Adrenal gland (tissue), 12 donors: ENCODE measurements around the gene PCNT. TPM values are rescaled to one million over a fixed set of nuclear protein-coding genes. Genes with fewer than 3 reads are reported as not detected.

Experiments
- DNase-seq, 7 donors: peaks; one replicate each; pipeline ENCODE4 v3.0.0-alpha.2; 2019 to 2020
- H3K27ac ChIP-seq, 5 donors: fragments of 200-600 bp; sonication (generic) in 4 of 5; 1 replicate in 3 of 5; 2 replicates in 2 of 5; pipeline versions ENCODE4 v1.5.1 to v1.8.0; 2016 to 2020; ENCODE audit warnings: mild to moderate bottlenecking in 1 of 5
- H3K27me3 ChIP-seq: fragments of 200-600 bp; 2 replicates; pipeline ENCODE4 v1.8.0; 2021
- H3K36me3 ChIP-seq, 2 donors: fragments of 200-600 bp; replicated peaks in 1 of 2; 1 replicate in 1 of 2; 2 replicates in 1 of 2; pipeline versions ENCODE4 v1.5.1 to v1.8.0; 2018 to 2022
- H3K4me1 ChIP-seq, 2 donors: fragments of 200-600 bp; replicated peaks in 1 of 2; 1 replicate in 1 of 2; 2 replicates in 1 of 2; pipeline versions ENCODE4 v1.5.1 to v1.8.0; 2018 to 2021
- H3K4me3 ChIP-seq, 4 donors: fragments of 200-600 bp; sonication (generic) in 3 of 4; one replicate each; pipeline ENCODE4 v1.5.1; 2016 to 2018
- H3K9me3 ChIP-seq, 3 donors: fragments of 200-600 bp; sonication (generic) in 1 of 3; replicated peaks in 1 of 3; 1 replicate in 2 of 3; 2 replicates in 1 of 3; pipeline versions ENCODE4 v1.5.1 to v1.8.0; 2016 to 2021
- POLR2A ChIP-seq, 2 donors: fragments of 450-650 bp; IDR thresholded peaks; one replicate each; pipeline ENCODE4 v1.6.1; 2017; ENCODE audit warnings: antibody characterized with exemption in 2 of 2, mild to moderate bottlenecking in 2 of 2, moderate library complexity in 1 of 2
- WGBS, 4 donors: extraction: QIAGEN DNeasy Blood & Tissue Kit in 2 of 4; methylation state at CpG; one replicate each; pipeline versions ENCODE4 v1.1.5 to v1.1.7; 2013 to 2017; 5-methylcytosine and 5-hydroxymethylcytosine counted together
- intact Hi-C, 2 donors: fragments of 100-400 bp; cut with DNase I; formaldehyde crosslinking; loops; one replicate each; pipeline versions ENCODE4 v1.14.1 to v1.15.0; 2022 to 2023
- polyA plus RNA-seq, 3 donors: library from polyadenylated mRNA; stranded (reverse); fragments of 200-250 nt in 2 of 3; fragments of 350-450 nt in 1 of 3; fragmentation: Illumina TruSeq in 1 of 3; extraction: RNeasy Lipid Tissue Mini Kit (QIAGEN cat#74804) in 1 of 3; gene quantifications; one replicate each; pipeline ENCODE4 v1.2.3, GENCODE V29; 2013 to 2014
- total RNA-seq, 9 donors: library from RNA; depleted of rRNA in 4 of 9; stranded (reverse); fragments of >200 nt in 4 of 9; fragments of 120-200 nt in 1 of 9; fragmentation: NEBNext Ultra II Directional in 1 of 9; extraction: Animal tissue kit (Norgen Biotek cat#: 25700) in 1 of 9; gene quantifications; one replicate each; pipeline versions ENCODE4 v1.1.0 to v1.2.4, GENCODE V29; 2013 to 2023
- TF ChIP-seq, protein P1 (sequence below), 6 experiments: fragments of 450-650 bp in 4 of 6; fragments of 200-600 bp in 2 of 6; sonication (generic) in 1 of 6; IDR thresholded peaks; 1 replicate in 5 of 6; 2 replicates in 1 of 6; pipeline versions ENCODE4 v1.5.1 to v1.8.0; 2016 to 2021; ENCODE audit warnings: antibody characterized with exemption in 6 of 6, mild to moderate bottlenecking in 2 of 6, moderate library complexity in 1 of 6
- donor health status: healthy with polysubstance abuse.
- donor health status: Bipolar disorder and iron deficiency.
- donor health status: DM: yes; HTN: yes; CAD: no.
- donor health status: DM: no; HTN: no; CAD: no.
- donor health status: DM: no; HTN: no; CAD: no.
- donor health status: DM: yes; HTN: yes; CAD: no.

PCNT gene
- total and polyA plus RNA-seq, 12 donors: 14.0 to 46.6 (median 30.4) TPM

DNA sequence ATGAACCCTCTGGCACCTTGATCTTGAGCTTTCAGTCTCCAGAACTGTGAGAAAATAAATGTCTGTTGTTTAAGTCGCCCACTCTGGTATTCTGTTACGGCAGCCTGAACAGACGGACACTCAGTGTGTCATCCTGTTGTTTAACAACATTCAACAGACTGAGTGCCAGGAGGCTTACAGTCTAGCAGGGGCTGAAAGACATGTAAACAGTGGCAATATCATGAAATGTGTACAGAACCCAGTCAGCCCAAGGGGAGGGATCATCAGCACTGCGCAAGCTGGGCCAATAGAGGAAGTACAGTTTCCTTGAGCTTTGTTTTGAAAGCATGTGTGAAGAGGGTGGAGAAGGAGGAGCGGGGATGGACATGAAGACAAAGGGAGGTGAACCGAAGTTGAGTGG lies 148.3 kb downstream of the PCNT start:
- Histone ChIP-seq H3K27me3 (no peaks in the 10 kb centered on the region), H3K4me3 (no peak overlapping the region), H3K36me3 (no peaks in the 10 kb centered on the region), H3K9me3 (no peaks in the 10 kb centered on the region), H3K27ac (peak overlapping the region in 1 of 5 donors; percentile 50), H3K4me1 (peaks cover 0 to 7% of the 10 kb centered on the region in 2 donors)
- 75 to 90% (median 79%) methylated on average over 6 of the region's 6 CpGs for WGBS, 4 donors
- TF ChIP-seq POLR2A (IDR thresholded peaks at IDR 0.05): no peak
- TF ChIP-seq, protein P1, sequence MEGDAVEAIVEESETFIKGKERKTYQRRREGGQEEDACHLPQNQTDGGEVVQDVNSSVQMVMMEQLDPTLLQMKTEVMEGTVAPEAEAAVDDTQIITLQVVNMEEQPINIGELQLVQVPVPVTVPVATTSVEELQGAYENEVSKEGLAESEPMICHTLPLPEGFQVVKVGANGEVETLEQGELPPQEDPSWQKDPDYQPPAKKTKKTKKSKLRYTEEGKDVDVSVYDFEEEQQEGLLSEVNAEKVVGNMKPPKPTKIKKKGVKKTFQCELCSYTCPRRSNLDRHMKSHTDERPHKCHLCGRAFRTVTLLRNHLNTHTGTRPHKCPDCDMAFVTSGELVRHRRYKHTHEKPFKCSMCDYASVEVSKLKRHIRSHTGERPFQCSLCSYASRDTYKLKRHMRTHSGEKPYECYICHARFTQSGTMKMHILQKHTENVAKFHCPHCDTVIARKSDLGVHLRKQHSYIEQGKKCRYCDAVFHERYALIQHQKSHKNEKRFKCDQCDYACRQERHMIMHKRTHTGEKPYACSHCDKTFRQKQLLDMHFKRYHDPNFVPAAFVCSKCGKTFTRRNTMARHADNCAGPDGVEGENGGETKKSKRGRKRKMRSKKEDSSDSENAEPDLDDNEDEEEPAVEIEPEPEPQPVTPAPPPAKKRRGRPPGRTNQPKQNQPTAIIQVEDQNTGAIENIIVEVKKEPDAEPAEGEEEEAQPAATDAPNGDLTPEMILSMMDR (IDR thresholded peaks at IDR 0.05): no peak
- no peak for DNase-seq
- intact Hi-C loops: no loop called here

DNA sequence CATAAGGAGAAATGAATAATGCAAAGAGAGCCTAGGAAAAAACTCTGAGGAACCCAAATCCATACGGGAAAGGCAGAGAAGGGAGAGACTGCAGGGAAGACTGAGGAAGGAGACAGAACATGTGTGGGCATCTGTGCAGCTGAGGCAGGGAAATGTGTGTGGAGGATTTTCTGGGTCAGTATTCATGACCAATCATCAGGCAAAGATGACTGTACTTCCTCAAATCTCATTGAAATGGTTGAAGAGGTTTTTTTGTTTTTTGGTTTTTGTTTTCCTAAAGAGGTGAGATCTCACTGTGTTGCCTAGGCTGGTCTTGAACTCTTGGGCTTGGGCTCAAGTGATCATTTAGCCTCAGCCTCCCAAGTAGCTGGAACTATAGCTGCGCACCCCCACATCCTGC lies 150.4 kb downstream of the PCNT start:
- TF ChIP-seq, protein P1 (IDR thresholded peaks at IDR 0.05): no peak
- TF ChIP-seq POLR2A (IDR thresholded peaks at IDR 0.05): no peak
- peaks cover 0 to 7% of the 10 kb centered on the region in 2 donors for H3K4me1 ChIP-seq
- no peaks in the 10 kb centered on the region for H3K36me3 ChIP-seq
- no peaks in the 10 kb centered on the region for H3K27me3 ChIP-seq
- intact Hi-C loops: no loop called here
- no peaks in the 10 kb centered on the region for H3K9me3 ChIP-seq
- H3K27ac ChIP-seq: no peak overlapping the region
- WGBS, 4 donors: 86 to 94% (median 91%) methylated on average over 2 of the region's 2 CpGs
- no peak for DNase-seq
- no peak overlapping the region for H3K4me3 ChIP-seq

DNA sequence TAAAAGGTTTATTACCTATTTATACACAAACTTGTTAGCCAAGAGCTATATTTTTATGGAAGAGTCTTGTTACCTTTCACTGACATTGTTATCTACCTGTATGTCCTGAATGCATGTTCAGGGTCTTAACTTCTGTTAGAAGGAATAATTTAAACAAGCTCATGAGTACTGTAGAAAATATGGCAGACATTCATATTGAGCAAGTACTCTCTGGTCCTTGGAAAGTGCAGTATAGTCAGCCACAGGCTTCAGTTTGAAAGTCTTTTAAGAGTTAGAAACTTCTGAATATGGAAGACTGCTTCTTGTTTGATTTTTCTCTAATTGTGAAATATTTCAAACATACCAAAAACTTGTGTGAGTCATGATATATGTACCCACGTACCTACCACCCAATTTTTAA lies 151.3 kb downstream of the PCNT start:
- TF ChIP-seq, protein P1 (IDR thresholded peaks at IDR 0.05): no peak
- no peak for TF ChIP-seq POLR2A (IDR thresholded peaks at IDR 0.05)
- no peaks in the 10 kb centered on the region for H3K27me3 ChIP-seq
- no peak overlapping the region for H3K27ac ChIP-seq
- no peaks in the 10 kb centered on the region for H3K36me3 ChIP-seq
- WGBS, 4 donors: 78 to 93% (median 85%) methylated on average over 1 of the region's 1 CpG
- H3K9me3 ChIP-seq: no peaks in the 10 kb centered on the region
- peaks cover 0 to 7% of the 10 kb centered on the region in 2 donors for H3K4me1 ChIP-seq
- H3K4me3 ChIP-seq: no peak overlapping the region
- intact Hi-C loops: no loop called here
- no peak for DNase-seq

DNA sequence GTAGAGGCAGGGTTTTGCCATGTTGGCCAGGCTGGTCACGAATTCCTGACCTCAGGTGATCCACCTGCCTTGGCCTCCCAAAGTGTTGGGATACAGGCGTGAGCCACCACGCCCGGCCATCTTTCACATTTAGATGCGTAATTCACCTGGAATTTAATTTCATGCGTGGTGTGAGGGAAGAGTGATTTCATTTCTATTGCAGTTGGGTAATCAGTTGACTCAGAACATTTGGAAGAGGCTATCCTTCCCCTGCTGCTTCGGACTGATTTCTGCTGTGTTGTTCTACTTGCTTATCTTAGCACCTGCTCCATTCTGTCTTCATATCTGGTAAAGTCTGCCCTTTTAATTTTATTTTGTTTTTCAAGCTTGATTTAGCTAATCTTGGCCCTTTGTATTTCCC lies 153.8 kb downstream of the PCNT start:
- no peaks in the 10 kb centered on the region for H3K27me3 ChIP-seq
- no peak overlapping the region for H3K27ac ChIP-seq
- 76 to 84% (median 81%) methylated on average over 7 of the region's 7 CpGs for WGBS, 4 donors
- TF ChIP-seq, protein P1 (IDR thresholded peaks at IDR 0.05): no peak
- no peak for TF ChIP-seq POLR2A (IDR thresholded peaks at IDR 0.05)
- no peak overlapping the region for H3K4me3 ChIP-seq
- intact Hi-C loops: no loop called here
- DNase-seq: peak in 1 of 7 donors; percentile 34
- H3K4me1 ChIP-seq: no peaks in the 10 kb centered on the region
- H3K36me3 ChIP-seq: no peaks in the 10 kb centered on the region
- H3K9me3 ChIP-seq: no peaks in the 10 kb centered on the region
